Measurements from ENCODE around the gene RPN2. TPM values are rescaled to one million over a fixed set of nuclear protein-coding genes. Genes with fewer than 3 reads are reported as not detected.
A peak's percentile ranks its signal among the peaks of the same experiment; 100 is the strongest.

RPN2 gene
- total and polyA plus RNA-seq, 2 donors (not counting 1 experiment from before 2014, with no cell fraction given) = 262 to 414 TPM

DNA sequence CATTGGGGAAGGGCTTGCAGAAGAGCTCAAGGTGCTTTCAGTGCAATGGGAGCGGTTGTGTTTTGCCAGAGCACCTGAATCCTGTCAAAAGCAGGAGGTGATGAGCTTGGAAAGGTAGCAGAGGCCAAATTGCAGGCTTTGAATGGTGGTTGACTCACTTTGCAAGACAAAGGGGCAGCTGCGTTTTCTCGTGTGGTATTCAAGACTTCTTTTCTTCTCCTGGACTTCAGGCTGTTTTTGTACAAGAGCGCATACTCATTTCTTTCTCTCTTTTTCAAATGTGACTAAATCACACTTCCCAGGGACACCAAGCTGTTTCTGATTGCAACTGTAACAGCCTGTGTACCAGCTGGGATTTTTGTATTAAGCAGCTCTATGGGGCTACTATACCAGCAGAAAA lies 50.2 kb downstream of the RPN2 start:
- Histone ChIP-seq H3K4me2 (ENCODE audit: extremely low read depth, insufficient read depth, low read length) (no peak overlapping the region), H3K27ac (ENCODE audit: insufficient read depth, low read length) (no peak overlapping the region), H3K9me3 (ENCODE audit: control insufficient read depth, insufficient read depth, low read depth, low read length) (no peaks in the 10 kb centered on the region), H3K4me3 (replicated peaks in 1 of 4; ENCODE audit: control extremely low read depth in 1 of 4, insufficient read depth in 1 of 4, low read depth in 3 of 4, low read length in 4 of 4) (no peak overlapping the region), H2AFZ (ENCODE audit: low read length) (no peak overlapping the region), H3K9ac (ENCODE audit: insufficient read depth, low read length) (no peak overlapping the region), H4K20me1 (ENCODE audit: control insufficient read depth, extremely low read depth, insufficient read depth, low read length) (no peaks in the 10 kb centered on the region), H3K4me1 (ENCODE audit: control insufficient read depth, extremely low read depth, insufficient read depth, low read length) (peaks cover 2% of the 10 kb centered on the region), H3K79me2 (ENCODE audit: control insufficient read depth, insufficient read depth, low read length) (no peaks in the 10 kb centered on the region), H3K27me3 (ENCODE audit: control insufficient read depth, insufficient read depth, low read length) (no peaks in the 10 kb centered on the region), H3K36me3 (ENCODE audit: control insufficient read depth, insufficient read depth, low read length) (peaks cover 20% of the 10 kb centered on the region)
- TF ChIP-seq EZH2 (IDR thresholded peaks at IDR 0.05; ENCODE audit: low read length, missing control alignments) (no peak), CTCF (conservative IDR thresholded peaks at IDR 0.05 in 1 of 2, IDR thresholded peaks at IDR 0.05 in 1 of 2; ENCODE audit: low read depth in 1 of 2, low read length in 2 of 2) (no peak)
- DNase-seq (ENCODE audit: low read depth in 2 of 2) = no peak

GRCh38 chr20:37230200-37230599 lies 51.1 kb downstream of the RPN2 start:
- H3K36me3 ChIP-seq (ENCODE audit: control insufficient read depth, insufficient read depth, low read length) = peaks cover 18% of the 10 kb centered on the region
- H3K4me1 ChIP-seq (ENCODE audit: control insufficient read depth, extremely low read depth, insufficient read depth, low read length) = peaks cover 2% of the 10 kb centered on the region

GRCh38 chr20:37231947-37232630 lies 53.0 kb downstream of the RPN2 start:
- Histone ChIP-seq H4K20me1 (ENCODE audit: control insufficient read depth, extremely low read depth, insufficient read depth, low read length) (no peaks in the 10 kb centered on the region), H3K4me2 (ENCODE audit: extremely low read depth, insufficient read depth, low read length) (no peak overlapping the region), H3K9ac (ENCODE audit: insufficient read depth, low read length) (no peak overlapping the region), H2AFZ (ENCODE audit: low read length) (no peak overlapping the region), H3K27ac (ENCODE audit: insufficient read depth, low read length) (no peak overlapping the region), H3K9me3 (ENCODE audit: control insufficient read depth, insufficient read depth, low read depth, low read length) (no peaks in the 10 kb centered on the region), H3K79me2 (ENCODE audit: control insufficient read depth, insufficient read depth, low read length) (no peaks in the 10 kb centered on the region), H3K4me1 (ENCODE audit: control insufficient read depth, extremely low read depth, insufficient read depth, low read length) (no peaks in the 10 kb centered on the region), H3K4me3 (replicated peaks in 1 of 4; ENCODE audit: control extremely low read depth in 1 of 4, insufficient read depth in 1 of 4, low read depth in 3 of 4, low read length in 4 of 4) (no peak overlapping the region), H3K36me3 (ENCODE audit: control insufficient read depth, insufficient read depth, low read length) (peaks cover 19% of the 10 kb centered on the region), H3K27me3 (ENCODE audit: control insufficient read depth, insufficient read depth, low read length) (no peaks in the 10 kb centered on the region)
- peak in 1 of 2 donors; percentile 35 for DNase-seq (ENCODE audit: low read depth in 2 of 2)
- TF ChIP-seq CTCF (conservative IDR thresholded peaks at IDR 0.05 in 1 of 2, IDR thresholded peaks at IDR 0.05 in 1 of 2; ENCODE audit: low read depth in 1 of 2, low read length in 2 of 2) = no peak
- TF ChIP-seq EZH2 (IDR thresholded peaks at IDR 0.05; ENCODE audit: low read length, missing control alignments) = no peak

More at GRCh38 chr20:37230200-37230599, 51.1 kb downstream of the RPN2 start:
- H2AFZ ChIP-seq (ENCODE audit: low read length) = no peak overlapping the region
- no peak overlapping the region for H3K4me2 ChIP-seq (ENCODE audit: extremely low read depth, insufficient read depth, low read length)
- TF ChIP-seq CTCF (conservative IDR thresholded peaks at IDR 0.05 in 1 of 2, IDR thresholded peaks at IDR 0.05 in 1 of 2; ENCODE audit: low read depth in 1 of 2, low read length in 2 of 2) (no peak), EZH2 (IDR thresholded peaks at IDR 0.05; ENCODE audit: low read length, missing control alignments) (no peak)
- no peaks in the 10 kb centered on the region for H4K20me1 ChIP-seq (ENCODE audit: control insufficient read depth, extremely low read depth, insufficient read depth, low read length)
- H3K27ac ChIP-seq (ENCODE audit: insufficient read depth, low read length) = no peak overlapping the region
- no peak overlapping the region for H3K9ac ChIP-seq (ENCODE audit: insufficient read depth, low read length)
- H3K27me3 ChIP-seq (ENCODE audit: control insufficient read depth, insufficient read depth, low read length) = no peaks in the 10 kb centered on the region
- H3K4me3 ChIP-seq (replicated peaks in 1 of 4; ENCODE audit: control extremely low read depth in 1 of 4, insufficient read depth in 1 of 4, low read depth in 3 of 4, low read length in 4 of 4) = no peak overlapping the region
- H3K9me3 ChIP-seq (ENCODE audit: control insufficient read depth, insufficient read depth, low read depth, low read length) = no peaks in the 10 kb centered on the region
- no peak for DNase-seq (ENCODE audit: low read depth in 2 of 2)
- no peaks in the 10 kb centered on the region for H3K79me2 ChIP-seq (ENCODE audit: control insufficient read depth, insufficient read depth, low read length)

Data from fibroblast of lung (primary cell).